Trophoblast cell (in vitro differentiated cells and primary cell): ENCODE data around the gene IGFALS.

Experiments
- DNase-seq, 2 donors: peaks; one replicate each; pipeline ENCODE4 v3.0.0-alpha.2; 2016
- H2AFZ ChIP-seq: 2 replicates; pipeline ENCODE4 v1.6.1; 2013; ENCODE audit warnings: low read length, moderate library complexity, mild to moderate bottlenecking; ENCODE audit not compliant: insufficient read depth, poor library complexity
- H2AK5ac ChIP-seq: 2 replicates; pipeline ENCODE4 v1.6.1; 2013; ENCODE audit warnings: mild to moderate bottlenecking, low read length
- H2BK120ac ChIP-seq: 2 replicates; pipeline ENCODE4 v1.6.1; 2013; ENCODE audit warnings: low read length, mild to moderate bottlenecking, moderate library complexity; ENCODE audit not compliant: insufficient read depth, poor library complexity
- H2BK12ac ChIP-seq: 2 replicates; pipeline ENCODE4 v1.6.1; 2013; ENCODE audit warnings: mild to moderate bottlenecking, low read length, moderate library complexity
- H2BK5ac ChIP-seq: 2 replicates; pipeline ENCODE4 v1.6.1; 2013; ENCODE audit warnings: low read length, low read depth, moderate library complexity, mild to moderate bottlenecking; ENCODE audit not compliant: poor library complexity
- H3K14ac ChIP-seq: 2 replicates; pipeline ENCODE4 v1.6.1; 2013; ENCODE audit warnings: mild to moderate bottlenecking, low read length
- H3K18ac ChIP-seq: 2 replicates; pipeline ENCODE4 v1.6.1; 2013; ENCODE audit warnings: mild to moderate bottlenecking, low read length
- H3K23ac ChIP-seq: 2 replicates; pipeline ENCODE4 v1.6.1; 2013; ENCODE audit warnings: low read length
- H3K27ac ChIP-seq: 2 replicates; pipeline ENCODE4 v1.5.1; 2013; ENCODE audit warnings: low read depth, mild to moderate bottlenecking, inconsistent platforms, low read length, moderate library complexity
- H3K27me3 ChIP-seq: 2 replicates; pipeline ENCODE4 v1.6.1; 2013; ENCODE audit warnings: inconsistent platforms, mild to moderate bottlenecking, low read length, moderate library complexity; ENCODE audit not compliant: insufficient read depth
- H3K36me3 ChIP-seq, 2 experiments: 1 replicate in 1 of 2; 2 replicates in 1 of 2; pipeline ENCODE4 v1.6.1; 2013; ENCODE audit warnings: low read length in 2 of 2, mild to moderate bottlenecking in 2 of 2, moderate library complexity in 1 of 2; ENCODE audit not compliant: insufficient read depth in 2 of 2, control insufficient read depth in 1 of 2
- H3K4ac ChIP-seq: 2 replicates; pipeline ENCODE4 v1.6.1; 2013; ENCODE audit warnings: low read depth, mild to moderate bottlenecking, low read length, moderate library complexity
- H3K4me1 ChIP-seq, 2 experiments: 1 replicate in 1 of 2; 2 replicates in 1 of 2; pipeline ENCODE4 v1.6.1; 2013; ENCODE audit warnings: low read length in 2 of 2, mild to moderate bottlenecking in 2 of 2, moderate library complexity in 1 of 2; ENCODE audit not compliant: insufficient read depth in 2 of 2, control insufficient read depth in 1 of 2
- H3K4me2 ChIP-seq: 2 replicates; pipeline ENCODE4 v1.6.1; 2013; ENCODE audit warnings: inconsistent platforms, mild to moderate bottlenecking, low read length, moderate library complexity
- H3K4me3 ChIP-seq: 2 replicates; pipeline ENCODE4 v1.5.1; 2013; ENCODE audit warnings: mild to moderate bottlenecking, low read depth, low read length, inconsistent platforms
- H3K79me1 ChIP-seq: one replicate; pipeline ENCODE4 v1.6.1; 2013; ENCODE audit warnings: low read length
- H3K79me2 ChIP-seq: 2 replicates; pipeline ENCODE4 v1.6.1; 2013; ENCODE audit warnings: low read length, mild to moderate bottlenecking; ENCODE audit not compliant: control insufficient read depth, insufficient read depth, poor library complexity
- H3K9ac ChIP-seq: 2 replicates; pipeline ENCODE4 v1.6.1; 2013; ENCODE audit warnings: mild to moderate bottlenecking, low read length
- H3K9me3 ChIP-seq: 2 replicates; pipeline ENCODE4 v1.6.1; 2013; ENCODE audit warnings: low read depth, mild to moderate bottlenecking, control low read depth, inconsistent platforms, low read length; ENCODE audit not compliant: insufficient read depth
- H4K12ac ChIP-seq: 2 replicates; pipeline ENCODE4 v1.6.1; 2013; ENCODE audit warnings: low read depth, mild to moderate bottlenecking, low read length, moderate library complexity
- H4K8ac ChIP-seq: 2 replicates; pipeline ENCODE4 v1.6.1; 2013; ENCODE audit warnings: low read depth, mild to moderate bottlenecking, low read length, moderate library complexity
- H4K91ac ChIP-seq: one replicate; pipeline ENCODE4 v1.6.1; 2013; ENCODE audit warnings: low read depth, mild to moderate bottlenecking, low read length, moderate library complexity
- WGBS: extraction: QIAGEN DNeasy Blood & Tissue Kit; methylation state at CpG from one replicate; pipeline ENCODE4 v1.1.7; 2013; ENCODE audit warnings: missing lambda C conversion rate; ENCODE audit not compliant: insufficient read length, insufficient coverage; ENCODE audit errors: extremely low coverage; 5-methylcytosine and 5-hydroxymethylcytosine counted together

IGFALS gene

GRCh38 chr16:1810106-1810505, 16.6 kb upstream of the IGFALS start:
- H3K79me1 ChIP-seq = no peaks in the 10 kb centered on the region
- no peaks in the 10 kb centered on the region for H3K27me3 ChIP-seq
- DNase-seq = no peak
- H2BK120ac ChIP-seq = no peak overlapping the region
- no peak overlapping the region for H2AFZ ChIP-seq
- H3K14ac ChIP-seq = no peak overlapping the region
- no peak overlapping the region for H2AK5ac ChIP-seq
- no peak overlapping the region for H3K4me3 ChIP-seq
- H3K27ac ChIP-seq = no peak overlapping the region
- H4K8ac ChIP-seq = no peak overlapping the region
- H2BK12ac ChIP-seq = no peak overlapping the region
- H3K9me3 ChIP-seq = peaks cover 4% of the 10 kb centered on the region
- H3K79me2 ChIP-seq = no peaks in the 10 kb centered on the region
- WGBS = no CpG with 5 or more reads among the region's 16 CpGs
- H3K18ac ChIP-seq = no peak overlapping the region
- no peak overlapping the region for H3K4ac ChIP-seq
- H2BK5ac ChIP-seq = no peak overlapping the region
- H3K4me2 ChIP-seq = no peak overlapping the region
- H4K12ac ChIP-seq = no peak overlapping the region
- no peaks in the 10 kb centered on the region for H3K4me1 ChIP-seq
- H3K9ac ChIP-seq = no peak overlapping the region
- H4K91ac ChIP-seq = no peak overlapping the region
- H3K23ac ChIP-seq = no peak overlapping the region
- peaks cover 22 to 29% of the 10 kb centered on the region in 2 experiments for H3K36me3 ChIP-seq

GRCh38 chr16:1809281-1809801, 15.8 kb upstream of the IGFALS start:
- Histone ChIP-seq H3K27me3 (no peaks in the 10 kb centered on the region), H2BK12ac (no peak overlapping the region)
- no CpG with 5 or more reads among the region's 28 CpGs for WGBS

GRCh38 chr16:1808691-1809090, 15.2 kb upstream of the IGFALS start:
- Histone ChIP-seq H3K4me3 (no peak overlapping the region), H2BK120ac (no peak overlapping the region), H2AK5ac (no peak overlapping the region), H3K79me1 (no peaks in the 10 kb centered on the region), H3K4me2 (no peak overlapping the region), H3K4ac (no peak overlapping the region), H2BK5ac (no peak overlapping the region), H3K23ac (no peak overlapping the region), H3K4me1 (no peaks in the 10 kb centered on the region), H3K9me3 (peaks cover 4% of the 10 kb centered on the region), H3K79me2 (no peaks in the 10 kb centered on the region), H2BK12ac (no peak overlapping the region), H3K27ac (no peak overlapping the region), H4K12ac (no peak overlapping the region), H4K8ac (no peak overlapping the region), H3K18ac (no peak overlapping the region), H4K91ac (no peak overlapping the region), H2AFZ (no peak overlapping the region), H3K14ac (no peak overlapping the region), H3K36me3 (peaks cover 22 to 29% of the 10 kb centered on the region in 2 experiments), H3K27me3 (no peaks in the 10 kb centered on the region), H3K9ac (no peak overlapping the region)
- no peak for DNase-seq
- no CpG with 5 or more reads among the region's 18 CpGs for WGBS

More at GRCh38 chr16:1809281-1809801, 15.8 kb upstream of the IGFALS start:
- no peak overlapping the region for H4K12ac ChIP-seq
- no peak overlapping the region for H3K27ac ChIP-seq
- H3K79me1 ChIP-seq = no peaks in the 10 kb centered on the region
- H4K91ac ChIP-seq = no peak overlapping the region
- no peak overlapping the region for H2AK5ac ChIP-seq
- DNase-seq = no peak
- H2BK5ac ChIP-seq = no peak overlapping the region
- no peak overlapping the region for H3K23ac ChIP-seq
- no peak overlapping the region for H3K18ac ChIP-seq
- H3K9ac ChIP-seq = no peak overlapping the region
- no peak overlapping the region for H4K8ac ChIP-seq
- no peak overlapping the region for H2AFZ ChIP-seq
- H3K4me1 ChIP-seq = no peaks in the 10 kb centered on the region
- H2BK120ac ChIP-seq = no peak overlapping the region
- H3K9me3 ChIP-seq = peaks cover 4% of the 10 kb centered on the region
- H3K36me3 ChIP-seq = peaks cover 22 to 28% of the 10 kb centered on the region in 2 experiments
- no peak overlapping the region for H3K4ac ChIP-seq
- no peak overlapping the region for H3K4me3 ChIP-seq
- no peak overlapping the region for H3K14ac ChIP-seq
- no peak overlapping the region for H3K4me2 ChIP-seq
- H3K79me2 ChIP-seq = no peaks in the 10 kb centered on the region

GRCh38 chr16:1807626-1808025, 14.1 kb upstream of the IGFALS start:
- no CpG with 5 or more reads among the region's 10 CpGs for WGBS
- no peaks in the 10 kb centered on the region for H3K27me3 ChIP-seq
- H3K4me2 ChIP-seq = no peak overlapping the region
- H3K14ac ChIP-seq = no peak overlapping the region
- peaks cover 22 to 29% of the 10 kb centered on the region in 2 experiments for H3K36me3 ChIP-seq
- H4K91ac ChIP-seq = no peak overlapping the region
- H2BK12ac ChIP-seq = no peak overlapping the region
- no peak overlapping the region for H3K4me3 ChIP-seq
- no peaks in the 10 kb centered on the region for H3K4me1 ChIP-seq
- DNase-seq = no peak
- H3K79me1 ChIP-seq = no peaks in the 10 kb centered on the region
- peaks cover 4% of the 10 kb centered on the region for H3K9me3 ChIP-seq
- H2AFZ ChIP-seq = no peak overlapping the region
- H3K9ac ChIP-seq = no peak overlapping the region
- no peak overlapping the region for H2BK120ac ChIP-seq
- H3K27ac ChIP-seq = no peak overlapping the region
- no peak overlapping the region for H4K12ac ChIP-seq
- no peak overlapping the region for H2BK5ac ChIP-seq
- H4K8ac ChIP-seq = no peak overlapping the region
- H3K18ac ChIP-seq = no peak overlapping the region
- no peak overlapping the region for H2AK5ac ChIP-seq
- no peak overlapping the region for H3K23ac ChIP-seq
- no peak overlapping the region for H3K4ac ChIP-seq
- H3K79me2 ChIP-seq = no peaks in the 10 kb centered on the region
